Stomach (tissue), 4 donors: Measurements from ENCODE around the gene CLEC4A.

Source experiments
- CTCF ChIP-seq, 7 experiments: fragments of 450-650 bp in 4 of 7; fragments of 200-600 bp in 3 of 7; sonication (generic) in 3 of 7; IDR thresholded peaks; one replicate each; pipeline ENCODE4 v1.5.1; 2016 to 2019; ENCODE audit warnings: antibody characterized with exemption in 7 of 7, control low read depth in 2 of 7, mild to moderate bottlenecking in 1 of 7
- POLR2A ChIP-seq, 4 donors: fragments of 450-650 bp; IDR thresholded peaks; one replicate each; pipeline ENCODE4 v1.6.1; 2016; ENCODE audit warnings: antibody characterized with exemption in 4 of 4, control low read depth in 2 of 4, mild to moderate bottlenecking in 1 of 4, moderate library complexity in 1 of 4
- POLR2AphosphoS5 ChIP-seq, 3 donors: sonication (generic); formaldehyde crosslinking; IDR thresholded peaks; one replicate each; pipeline ENCODE4 v1.6.1; 2016; ENCODE audit warnings: antibody characterized with exemption in 3 of 3

- TF ChIP-seq POLR2A (IDR thresholded peaks at IDR 0.05) (no peak), CTCF (IDR thresholded peaks at IDR 0.05) (no peak), POLR2AphosphoS5 (IDR thresholded peaks at IDR 0.05) (no peak)
Measured at GRCh38 chr12:8080120-8080519, 43.3 kb upstream of the CLEC4A start.
